Measurements from ENCODE around the gene MYBPC2.
A peak's percentile ranks its signal among the peaks of the same experiment; 100 is the strongest.

Gene MYBPC2

GRCh38 chr19:50383852-50384684, 48.6 kb upstream of the MYBPC2 start, which contains the start of gene POLD1 (continued):
- TF ChIP-seq ZNF76 (tag by site-specific recombination; IDR thresholded peaks at IDR 0.05; ENCODE audit: borderline replicate concordance, low read depth) = peak; percentile 50; the same call in 1 of the 2 replicates
- TF ChIP-seq PRDM6 (tag by site-specific recombination; IDR thresholded peaks at IDR 0.05) = no peak
- 0 out of 2 replicates have a peak, but pooled peaks have one; percentile 76 for TF ChIP-seq ZNF610 (tag by site-specific recombination; IDR thresholded peaks at IDR 0.05; ENCODE audit: borderline replicate concordance)
- TF ChIP-seq ZNF266 (tag by site-specific recombination; IDR thresholded peaks at IDR 0.05; ENCODE audit: low read depth) = no peak
- TF ChIP-seq MEIS1 (CRISPR knock-in tag; IDR thresholded peaks at IDR 0.05; ENCODE audit: borderline replicate concordance) = no peak
- TF ChIP-seq ZNF776 (tag by site-specific recombination; IDR thresholded peaks at IDR 0.05; ENCODE audit: borderline replicate concordance) = no peak
- no peak for TF ChIP-seq ZNF175 (tag by site-specific recombination; IDR thresholded peaks at IDR 0.05)
- no peak for TF ChIP-seq OVOL3 (tag by site-specific recombination; IDR thresholded peaks at IDR 0.05)
- TF ChIP-seq ZNF335 (tag by site-specific recombination; conservative IDR thresholded peaks at IDR 0.05) = peak; percentile 87
- TF ChIP-seq ZNF530 (tag by site-specific recombination; IDR thresholded peaks at IDR 0.05; ENCODE audit: low read depth) = no peak
- TF ChIP-seq AEBP2 (tag by site-specific recombination; IDR thresholded peaks at IDR 0.05; ENCODE audit: borderline replicate concordance) = no peak
- TF ChIP-seq SCRT1 (tag by site-specific recombination; IDR thresholded peaks at IDR 0.05; ENCODE audit: borderline replicate concordance) = peak; percentile 74; the same call in 1 of the 2 replicates
- TF ChIP-seq SCRT2 (tag by site-specific recombination; IDR thresholded peaks at IDR 0.05) = no peak; the same call in 1 of the 2 replicates
- no peak for TF ChIP-seq ZNF768 (tag by site-specific recombination; IDR thresholded peaks at IDR 0.05)
- no peak for TF ChIP-seq ZNF157 (tag by site-specific recombination; IDR thresholded peaks at IDR 0.05)

GRCh38 chr19:50384685-50385535, 47.8 kb upstream of the MYBPC2 start:
- Histone ChIP-seq H3K9me3 (ENCODE audit: control insufficient read depth, insufficient read depth, low read depth, low read length) (no peaks in the 10 kb centered on the region), H3K36me3 (ENCODE audit: control insufficient read depth in 2 of 2, insufficient read depth in 1 of 2, low read length in 2 of 2) (peaks cover 31 to 61% of the 10 kb centered on the region in 2 experiments), H3K27ac (ENCODE audit: extremely low read depth, low read depth, low read length) (peak overlapping the region; percentile 61; the same call in 1 of the 2 replicates), H3K4me3 (ENCODE audit: low read depth, low read length) (peak overlapping the region; percentile 85), H3K4me1 (ENCODE audit: control insufficient read depth, insufficient read depth, low read length) (0 out of 2 replicates have a peak, but pooled peaks cover 2% of the 10 kb centered on the region)
- ChIA-PET POLR2A (interaction anchor here (0.5 to 2.2 kb wide), 21 partner anchors 9 to 1650 kb away, joined by 3 to 22 read pairs (median 4); partner anchors contain the start of genes KCNC3, MYH14 and NR1H2), CTCF (interaction anchor here (0.7 to 1.8 kb wide), 6 partner anchors 10 to 971 kb away, joined by 3 to 7 read pairs (median 5); no protein-coding TSS in a partner anchor)
- TF ChIP-seq ZNF335 (tag by site-specific recombination; conservative IDR thresholded peaks at IDR 0.05) (0 out of 2 replicates have a peak, but pooled peaks have one; percentile 1), ZNF664 (tag by site-specific recombination; IDR thresholded peaks at IDR 0.05) (no peak), ZNF529 (tag by site-specific recombination; IDR thresholded peaks at IDR 0.05; ENCODE audit: insufficient replicate concordance) (no peak), ZSCAN4 (tag by site-specific recombination; IDR thresholded peaks at IDR 0.05) (no peak), ZNF23 (tag by site-specific recombination; IDR thresholded peaks at IDR 0.05; ENCODE audit: borderline replicate concordance) (no peak), ZIC2 (tag by site-specific recombination; IDR thresholded peaks at IDR 0.05) (no peak), ZNF211 (tag by site-specific recombination; IDR thresholded peaks at IDR 0.05; ENCODE audit: low read depth) (no peak), ZNF354C (tag by site-specific recombination; IDR thresholded peaks at IDR 0.05; ENCODE audit: borderline replicate concordance, low read depth) (no peak), ZNF473 (tag by site-specific recombination; IDR thresholded peaks at IDR 0.05) (no peak), ZBTB11 (tag by site-specific recombination; conservative IDR thresholded peaks at IDR 0.05; ENCODE audit: low read depth) (0 out of 2 replicates have a peak, but pooled peaks have one; percentile 12)
